ENCODE data around the gene METAP1D.

DNA sequence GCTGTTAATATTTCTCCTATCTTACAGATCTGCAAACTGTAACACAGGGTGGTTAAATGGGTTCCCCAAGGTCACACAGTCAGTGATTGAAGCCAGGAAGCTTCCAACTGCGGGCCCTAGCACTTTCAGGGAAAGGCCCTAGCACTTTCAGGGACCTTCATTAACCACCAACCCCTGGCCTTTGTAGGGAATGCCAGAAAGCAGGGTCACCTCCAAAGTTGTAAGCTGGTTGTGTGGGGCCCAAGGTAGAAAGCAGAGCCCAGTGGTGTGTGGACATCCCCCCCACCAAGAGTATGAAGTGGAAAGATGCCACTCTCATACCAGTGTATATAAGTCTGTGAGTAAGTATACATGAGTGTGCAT, 98.5 kb downstream of the METAP1D start:
- TF ChIP-seq CTCF (IDR thresholded peaks at IDR 0.05) (no peak), KDM1A (IDR thresholded peaks at IDR 0.05; ENCODE audit: low read depth) (no peak), HMGXB4 (CRISPR knock-in tag; IDR thresholded peaks at IDR 0.05; ENCODE audit: borderline replicate concordance) (no peak), ELK1 (IDR thresholded peaks at IDR 0.05; ENCODE audit: low read depth, low read length) (no peak), RAD21 (conservative IDR thresholded peaks at IDR 0.05 in 1 of 2, IDR thresholded peaks at IDR 0.05 in 1 of 2) (no peak), CHD4 (IDR thresholded peaks at IDR 0.05; ENCODE audit: borderline replicate concordance) (no peak), BHLHE40 (IDR thresholded peaks at IDR 0.05; ENCODE audit: low read depth, low read length) (no peak), EHMT2 (IDR thresholded peaks at IDR 0.05; ENCODE audit: low read depth) (no peak), CBX2 (IDR thresholded peaks at IDR 0.05; ENCODE audit: borderline replicate concordance, low read depth) (no peak), ZFP36 (IDR thresholded peaks at IDR 0.05; ENCODE audit: borderline replicate concordance, partially characterized antibody) (no peak), CEBPB (IDR thresholded peaks at IDR 0.05) (no peak), PHF8 (IDR thresholded peaks at IDR 0.05; ENCODE audit: borderline replicate concordance, low read depth) (no peak), RCOR1 (IDR thresholded peaks at IDR 0.05; ENCODE audit: low read depth, low read length) (no peak)
- TF ChIP-seq, protein P1, sequence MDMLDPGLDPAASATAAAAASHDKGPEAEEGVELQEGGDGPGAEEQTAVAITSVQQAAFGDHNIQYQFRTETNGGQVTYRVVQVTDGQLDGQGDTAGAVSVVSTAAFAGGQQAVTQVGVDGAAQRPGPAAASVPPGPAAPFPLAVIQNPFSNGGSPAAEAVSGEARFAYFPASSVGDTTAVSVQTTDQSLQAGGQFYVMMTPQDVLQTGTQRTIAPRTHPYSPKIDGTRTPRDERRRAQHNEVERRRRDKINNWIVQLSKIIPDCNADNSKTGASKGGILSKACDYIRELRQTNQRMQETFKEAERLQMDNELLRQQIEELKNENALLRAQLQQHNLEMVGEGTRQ (IDR thresholded peaks at IDR 0.05), result no peak
